HEK293T (cell line): ENCODE results near the gene RALGPS2.

Source experiments
- ARNT ChIP-seq: fragments of 450-650 bp; IDR thresholded peaks from 2 replicates; pipeline ENCODE4 v1.6.1; 2017; ENCODE audit warnings: mild to moderate bottlenecking
- BHLHE40 ChIP-seq: fragments of 450-650 bp; IDR thresholded peaks from 2 replicates; pipeline ENCODE4 v1.6.1; 2016; ENCODE audit warnings: mild to moderate bottlenecking, moderate library complexity, borderline replicate concordance
- ELF4 ChIP-seq: fragments of 450-650 bp; IDR thresholded peaks from 2 replicates; pipeline ENCODE4 v1.6.1; 2017; ENCODE audit warnings: antibody characterized with exemption
- FOXA1 ChIP-seq: fragments of 450-650 bp; IDR thresholded peaks from 2 replicates; pipeline ENCODE4 v1.6.1; 2016; ENCODE audit warnings: mild to moderate bottlenecking
- FOXK2 ChIP-seq: fragments of 450-650 bp; IDR thresholded peaks from 2 replicates; pipeline ENCODE4 v1.6.1; 2016; ENCODE audit warnings: mild to moderate bottlenecking
- HDGF ChIP-seq: fragments of 450-650 bp; IDR thresholded peaks from 2 replicates; pipeline ENCODE4 v1.6.1; 2017; ENCODE audit warnings: antibody characterized with exemption, borderline replicate concordance
- NFRKB ChIP-seq: fragments of 450-650 bp; IDR thresholded peaks from 2 replicates; pipeline ENCODE4 v1.6.1; 2016; ENCODE audit warnings: mild to moderate bottlenecking, moderate library complexity
- SP1 ChIP-seq: fragments of 450-650 bp; IDR thresholded peaks from 2 replicates; pipeline ENCODE4 v1.6.1; 2017
- SUZ12 ChIP-seq: fragments of 450-650 bp; IDR thresholded peaks from 2 replicates; pipeline ENCODE4 v1.6.1; 2016; ENCODE audit warnings: mild to moderate bottlenecking
- TARDBP ChIP-seq: fragments of 450-650 bp; IDR thresholded peaks from 2 replicates; pipeline ENCODE4 v1.6.1; 2016
- ZNF384 ChIP-seq: fragments of 450-650 bp; IDR thresholded peaks from 2 replicates; pipeline ENCODE4 v1.6.1; 2016

- TF ChIP-seq BHLHE40 (no peak), FOXK2 (no peak), SP1 (no peak), SUZ12 (no peak), FOXA1 (no peak), ELF4 (no peak), ARNT (no peak), TARDBP (no peak), ZNF384 (no peak), HDGF (no peak), NFRKB (no peak)
Observed at GRCh38 chr1:178910023-178910422, 185.0 kb downstream of the RALGPS2 start.
